Loucy (cell line): ENCODE measurements around the gene DHRSX.

Source experiments
- CTCF ChIP-seq: fragments of 200-600 bp; sonication (generic); conservative IDR thresholded peaks from 2 replicates; pipeline ENCODE4 v1.5.1; 2014; ENCODE audit warnings: mild to moderate bottlenecking, antibody characterized with exemption, low read length
- EZH2phosphoT487 ChIP-seq: fragments of 200-600 bp; IDR thresholded peaks from 2 replicates; pipeline ENCODE4 v1.6.1; 2018; ENCODE audit warnings: antibody characterized with exemption, mild to moderate bottlenecking, moderate library complexity, borderline replicate concordance

DNA sequence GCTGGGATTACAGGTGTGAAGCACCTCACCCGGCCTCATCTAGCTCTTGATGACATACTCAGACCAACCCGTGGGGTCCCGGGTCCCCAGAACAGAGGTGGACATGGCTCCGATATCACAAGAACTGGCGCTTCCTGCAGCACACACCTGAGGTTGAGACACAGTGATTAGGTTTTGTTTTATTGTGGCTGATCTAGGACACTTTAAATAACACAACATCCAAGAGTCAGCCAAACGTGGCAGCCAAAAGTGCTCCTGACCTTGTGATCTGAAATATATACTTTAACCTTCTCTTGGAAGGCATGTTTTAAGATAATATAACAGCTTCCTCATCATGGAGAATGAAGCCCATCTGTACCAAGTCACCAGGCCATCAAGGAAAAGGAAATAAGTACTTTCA, 198.9 kb downstream of the DHRSX start:
- TF ChIP-seq CTCF, result no peak
- TF ChIP-seq EZH2phosphoT487, result no peak
